K562 (cell line): ENCODE measurements around the gene YES1. TPM values are rescaled to one million over a fixed set of nuclear protein-coding genes. Genes with fewer than 3 reads are reported as not detected.

Experiments used
- COPS2 ChIP-seq: fragments of 450-650 bp; conservative IDR thresholded peaks from 2 replicates; pipeline ENCODE4 v1.6.1; 2016; ENCODE audit warnings: mild to moderate bottlenecking, moderate library complexity
- CREB1 ChIP-seq, 2 experiments: sonication (generic) in 1 of 2; formaldehyde crosslinking in 1 of 2; IDR thresholded peaks; 2 replicates each; pipeline versions ENCODE4 v1.6.1 to v1.8.0; 2012 to 2022; ENCODE audit warnings: inconsistent platforms in 1 of 2, mild to moderate bottlenecking in 1 of 2, missing genetic modification reagents in 1 of 2, moderate library complexity in 1 of 2
- CUX1 ChIP-seq: fragments of 200-800 bp; sonication (Bioruptor generic); IDR thresholded peaks from 2 replicates; pipeline ENCODE4 v1.6.1; 2016; ENCODE audit warnings: missing genetic modification characterization, missing compliant biosample characterization
- FUS ChIP-seq: fragments of 200-400 bp; formaldehyde crosslinking; optimal IDR thresholded peaks from 2 replicates; pipeline ENCODE3; 2017; ENCODE audit warnings: low read depth, low read length
- GTF2B ChIP-seq: IDR thresholded peaks from 2 replicates; pipeline ENCODE4 v1.6.1; 2011; ENCODE audit not compliant: insufficient read length; ENCODE audit errors: extremely low read depth
- MTA2 ChIP-seq: fragments of 450-650 bp; IDR thresholded peaks from 2 replicates; pipeline ENCODE4 v1.6.1; 2016; ENCODE audit warnings: low read depth
- NBN ChIP-seq: fragments of 450-650 bp; IDR thresholded peaks from 2 replicates; pipeline ENCODE4 v1.6.1; 2016; ENCODE audit warnings: low read depth, mild to moderate bottlenecking
- NFIC ChIP-seq: fragments of 450-650 bp; IDR thresholded peaks from 2 replicates; pipeline ENCODE4 v1.6.1; 2017; ENCODE audit warnings: mild to moderate bottlenecking, inconsistent platforms
- NR2F6 ChIP-seq: fragments of 450-650 bp; formaldehyde crosslinking; IDR thresholded peaks from 2 replicates; pipeline ENCODE4 v1.4.0; 2020; ENCODE audit warnings: mild to moderate bottlenecking
- SRSF3 ChIP-seq: fragments of 200-400 bp; formaldehyde crosslinking; IDR thresholded peaks from 2 replicates; pipeline ENCODE4 v1.6.1; 2016; ENCODE audit warnings: mild to moderate bottlenecking, low read length, moderate library complexity; ENCODE audit not compliant: insufficient read depth
- ZNF395 ChIP-seq: fragments of 200-800 bp; sonication (Bioruptor generic); IDR thresholded peaks from 2 replicates; pipeline ENCODE4 v1.6.1; 2017; ENCODE audit warnings: missing genetic modification characterization, missing compliant biosample characterization
- ZNF408 ChIP-seq: fragments of 250-450 bp; sonication (Bioruptor Pico); IDR thresholded peaks from 2 replicates; pipeline ENCODE4 v1.4.0; 2020; ENCODE audit warnings: low read depth, mild to moderate bottlenecking, moderate library complexity
- polyA plus RNA-seq, 8 experiments: library from polyadenylated mRNA; depleted of rRNA in 4 of 8; stranded (reverse) in 5 of 8; unstranded in 3 of 8; fragments of >200 nt; fragmentation: Nextera tagmentation in 2 of 8; fragmentation: Illumina TruSeq in 1 of 8; extraction: Ambion mirVana in 2 of 8; extraction: Trizol in 1 of 8; gene quantifications; 2 replicates each; pipeline versions ENCODE4 v1.2.1 to v1.2.3, GENCODE V29; 2011 to 2014; ENCODE audit warnings: inconsistent platforms in 1 of 8, missing spikeins in 1 of 8
- total RNA-seq, 7 experiments: library from RNA; depleted of rRNA in 6 of 7; stranded (reverse); fragments of >200 nt in 6 of 7; fragmentation: Illumina TruSeq in 2 of 7; extraction: Trizol in 2 of 7; gene quantifications; 2 replicates each; pipeline versions ENCODE4 v1.2.1 to v1.2.3, GENCODE V29; 2011 to 2021; ENCODE audit warnings: low replicate concordance in 1 of 7

The YES1 gene
- total and polyA plus RNA-seq, 9 of the 15 experiments (the other 6 are each of a cell fraction or from before 2014, with no cell fraction given), result 37.2 to 115 (median 77.7) TPM

GRCh38 chr18:812376-813171 is 532 bp upstream of the YES1 start (continued):
- TF ChIP-seq CUX1 (CRISPR knock-in tag) (0 out of 2 replicates have a peak, but pooled peaks have one; percentile 40), SRSF3 (peak; percentile 92; the same call in 1 of the 2 replicates), CREB1 (IDR thresholded peaks at IDR 0.05) (peak; percentile 71), CREB1 (CRISPR knock-in tag; IDR thresholded peaks at IDR 0.05) (peak; percentile 42; the same call in 1 of the 2 replicates), ZNF408 (CRISPR knock-in tag) (no peak), ZNF395 (CRISPR knock-in tag) (no peak), GTF2B (no peak), MTA2 (no peak), FUS (peak; percentile 3), COPS2 (no peak), NFIC (no peak), NR2F6 (CRISPR knock-in tag) (no peak), NBN (no peak; the same call in none of the 2 replicates)
